BLaER1 treated with 17β-estradiol and CSF1 and Interleukin-3, amounts not matched to agents 10 nM and 100 nM (cell line): ENCODE measurements around the gene MED13.
"Not testable (repeated sequence)": the region's sequence is repeated elsewhere in the genome, so short reads cannot be mapped to it uniquely, and the experiment has no call there.

Experiments
- H3K27ac ChIP-seq, 11 experiments: shearing (Covaris generic); formaldehyde crosslinking; 2 replicates each; pipeline ENCODE4 v1.8.1; 2022
- H3K27me3 ChIP-seq, 11 experiments: shearing (Covaris generic); formaldehyde crosslinking; 2 replicates each; pipeline ENCODE4 v1.8.1; 2022
- H3K36me3 ChIP-seq, 11 experiments: shearing (Covaris generic); formaldehyde crosslinking; 2 replicates each; pipeline ENCODE4 v1.8.1; 2022
- H3K4me1 ChIP-seq, 10 experiments: shearing (Covaris generic); formaldehyde crosslinking; 2 replicates each; pipeline ENCODE4 v1.8.1; 2022
- H3K4me2 ChIP-seq, 11 experiments: shearing (Covaris generic); formaldehyde crosslinking; 2 replicates each; pipeline ENCODE4 v1.8.1; 2022
- H3K4me3 ChIP-seq, 10 experiments: shearing (Covaris generic); formaldehyde crosslinking; 2 replicates each; pipeline ENCODE4 v1.8.1; 2022
- H3K9ac ChIP-seq, 11 experiments: shearing (Covaris generic); formaldehyde crosslinking; 2 replicates each; pipeline ENCODE4 v1.8.1; 2022
- H3K9me3 ChIP-seq, 11 experiments: shearing (Covaris generic); formaldehyde crosslinking; replicated peaks in 1 of 11; 2 replicates each; pipeline ENCODE4 v1.8.1; 2022
- H4K20me1 ChIP-seq, 11 experiments: shearing (Covaris generic); formaldehyde crosslinking; 2 replicates each; pipeline ENCODE4 v1.8.1; 2022
- Cebpa-rat ChIP-seq, 11 experiments: shearing (Covaris generic); IDR thresholded peaks; 2 replicates each; pipeline ENCODE4 v1.8.1; 2022

The MED13 gene

GRCh38 chr17:61904094-61904710 lies 160.9 kb downstream of the MED13 start:
- no peak overlapping the region for H3K4me3 ChIP-seq
- peaks cover 92 to 100% (median 98%) of the 10 kb centered on the region in 11 experiments for H3K36me3 ChIP-seq
- no peak overlapping the region for H3K4me2 ChIP-seq
- H3K9me3 ChIP-seq: no peaks in the 10 kb centered on the region
- H3K27me3 ChIP-seq: no peaks in the 10 kb centered on the region
- no peaks in the 10 kb centered on the region for H3K4me1 ChIP-seq
- no peak overlapping the region for H3K27ac ChIP-seq
- no peak for TF ChIP-seq Cebpa-rat (IDR thresholded peaks at IDR 0.05)
- no peak overlapping the region for H3K9ac ChIP-seq
- H4K20me1 ChIP-seq: no peaks in the 10 kb centered on the region

DNA sequence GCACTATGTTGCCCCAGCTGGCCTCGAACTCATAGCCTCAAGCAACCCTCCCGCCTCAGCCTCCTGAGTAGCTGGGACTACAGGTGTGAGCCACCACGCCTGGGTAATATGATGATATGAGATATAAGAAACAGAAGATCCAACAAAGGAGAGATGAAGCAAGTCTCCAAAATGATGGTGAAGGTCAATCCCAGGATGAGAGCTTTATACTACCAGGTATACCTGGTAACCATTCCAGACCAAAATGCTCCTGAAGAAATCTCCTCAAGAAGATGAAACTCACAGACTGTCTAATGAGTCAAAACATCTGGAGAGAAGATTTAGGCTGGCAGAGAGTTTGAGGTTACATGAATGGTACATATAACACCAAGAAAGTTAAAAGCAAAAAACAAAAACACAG lies 161.8 kb downstream of the MED13 start:
- no peaks in the 10 kb centered on the region for H4K20me1 ChIP-seq
- no peak overlapping the region for H3K9ac ChIP-seq
- H3K4me2 ChIP-seq: no peak overlapping the region
- no peaks in the 10 kb centered on the region for H3K27me3 ChIP-seq
- no peak overlapping the region for H3K4me3 ChIP-seq
- no peak for TF ChIP-seq Cebpa-rat (IDR thresholded peaks at IDR 0.05)
- H3K27ac ChIP-seq: no peak overlapping the region
- no peaks in the 10 kb centered on the region for H3K4me1 ChIP-seq
- peaks cover 95 to 100% (median 98%) of the 10 kb centered on the region in 11 experiments for H3K36me3 ChIP-seq
- H3K9me3 ChIP-seq: no peaks in the 10 kb centered on the region

- H3K36me3 ChIP-seq: peaks cover 72 to 97% (median 89%) of the 10 kb centered on the region in 11 experiments
- no peak overlapping the region for H3K9ac ChIP-seq
- no peak overlapping the region for H3K4me2 ChIP-seq
- H3K4me3 ChIP-seq: no peak overlapping the region
- no peaks in the 10 kb centered on the region for H3K9me3 ChIP-seq
- no peaks in the 10 kb centered on the region for H3K4me1 ChIP-seq
- H3K27ac ChIP-seq: no peak overlapping the region
- H3K27me3 ChIP-seq: no peaks in the 10 kb centered on the region
- no peak for TF ChIP-seq Cebpa-rat (IDR thresholded peaks at IDR 0.05)
- no peaks in the 10 kb centered on the region for H4K20me1 ChIP-seq
Measured at GRCh38 chr17:61897548-61898180, 167.4 kb downstream of the MED13 start.

- Histone ChIP-seq H3K4me2 (no peak overlapping the region), H3K36me3 (peaks cover 67 to 97% (median 88%) of the 10 kb centered on the region in 11 experiments), H3K4me3 (no peak overlapping the region), H3K27me3 (no peaks in the 10 kb centered on the region), H3K4me1 (no peaks in the 10 kb centered on the region), H3K9ac (no peak overlapping the region), H3K9me3 (no peaks in the 10 kb centered on the region), H4K20me1 (no peaks in the 10 kb centered on the region), H3K27ac (no peak overlapping the region)
- no peak for TF ChIP-seq Cebpa-rat (IDR thresholded peaks at IDR 0.05)
Measured at GRCh38 chr17:61895391-61895790, 169.7 kb downstream of the MED13 start.

DNA sequence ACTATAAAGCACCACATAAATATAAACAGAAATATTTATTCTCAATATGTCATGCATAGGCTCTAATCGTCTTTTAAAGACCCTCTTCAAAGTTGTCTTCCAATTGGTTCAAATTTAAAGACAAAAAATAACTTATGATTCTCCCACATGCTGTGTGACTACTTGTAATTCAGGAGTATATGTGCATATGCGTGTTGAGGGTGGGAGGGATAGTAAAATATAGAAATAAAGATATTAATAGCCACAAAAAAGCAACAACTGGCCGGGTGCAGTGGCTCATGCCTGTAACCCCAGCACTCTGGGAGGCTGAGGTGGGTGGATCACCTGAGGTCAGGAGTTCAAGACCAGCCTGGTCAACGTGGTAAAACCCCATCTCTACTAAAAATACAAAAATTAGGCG lies 170.8 kb downstream of the MED13 start:
- not testable (repeated sequence) for H3K4me2 ChIP-seq, H4K20me1 ChIP-seq, H3K27me3 ChIP-seq, H3K27ac ChIP-seq, H3K4me1 ChIP-seq, H3K9me3 ChIP-seq, H3K9ac ChIP-seq, H3K4me3 ChIP-seq
- peaks cover 67 to 97% (median 88%) of the 10 kb centered on the region in 11 experiments for H3K36me3 ChIP-seq
